ENCODE data around the gene FCHSD2.
"Not testable (repeated sequence)": the region's sequence is repeated elsewhere in the genome, so short reads cannot be mapped to it uniquely, and the experiment has no call there.

FCHSD2 gene

DNA sequence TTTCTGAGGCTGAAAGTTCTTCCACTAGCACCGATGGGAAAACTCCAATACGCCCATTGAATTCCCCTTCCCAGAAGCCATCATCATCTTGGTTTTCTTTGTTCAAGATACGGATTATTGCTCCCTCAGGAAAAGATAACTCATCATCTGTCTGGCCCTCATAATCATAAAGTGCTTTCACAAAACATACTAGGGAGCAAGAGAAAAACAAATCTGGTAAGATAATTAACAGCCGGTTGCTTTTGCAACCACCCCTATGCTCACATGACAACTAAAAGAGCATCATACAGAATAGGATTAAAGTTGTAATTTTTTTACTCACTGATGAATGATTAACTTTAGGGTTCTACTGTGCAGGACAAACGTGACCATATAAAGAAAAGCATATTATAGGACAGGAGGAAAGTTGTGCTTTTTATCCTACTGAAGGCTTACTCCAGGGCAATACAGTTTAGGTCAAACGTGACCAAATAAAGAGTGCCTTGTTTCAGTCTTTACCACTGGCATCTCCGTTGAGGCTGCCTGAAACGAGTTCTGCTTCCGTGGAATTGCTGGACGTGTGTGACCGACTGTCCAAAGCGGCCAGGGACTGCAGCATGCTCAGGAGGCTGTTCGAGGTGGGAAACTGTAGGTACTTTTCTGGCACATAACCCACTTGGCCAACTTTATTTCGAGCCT is 299.3 kb downstream of the FCHSD2 start:
- DNase-seq (ENCODE audit: low read depth in 2 of 3, low spot score in 1 of 3): no peak

DNA sequence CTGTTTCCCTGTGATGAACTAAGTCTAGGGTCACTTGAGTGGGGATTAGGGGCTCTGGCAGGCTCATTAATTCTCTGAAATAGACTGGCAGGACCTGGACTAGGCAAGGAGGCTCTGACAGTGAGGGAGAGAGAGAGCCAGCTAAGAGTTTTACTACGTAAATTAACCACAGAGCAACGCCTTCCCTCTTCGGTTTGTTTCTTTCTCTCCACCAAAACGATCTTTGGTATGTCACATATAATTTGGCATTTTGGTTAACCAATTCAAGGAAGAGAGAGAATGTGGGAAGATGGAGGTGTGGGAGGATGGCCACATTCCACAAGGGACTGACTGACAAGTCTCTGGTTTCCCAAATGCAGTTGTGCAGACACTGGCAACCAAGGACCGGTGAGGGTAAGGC is 300.0 kb downstream of the FCHSD2 start:
- DNase-seq (ENCODE audit: low read depth in 2 of 3, low spot score in 1 of 3): no peak

DNA sequence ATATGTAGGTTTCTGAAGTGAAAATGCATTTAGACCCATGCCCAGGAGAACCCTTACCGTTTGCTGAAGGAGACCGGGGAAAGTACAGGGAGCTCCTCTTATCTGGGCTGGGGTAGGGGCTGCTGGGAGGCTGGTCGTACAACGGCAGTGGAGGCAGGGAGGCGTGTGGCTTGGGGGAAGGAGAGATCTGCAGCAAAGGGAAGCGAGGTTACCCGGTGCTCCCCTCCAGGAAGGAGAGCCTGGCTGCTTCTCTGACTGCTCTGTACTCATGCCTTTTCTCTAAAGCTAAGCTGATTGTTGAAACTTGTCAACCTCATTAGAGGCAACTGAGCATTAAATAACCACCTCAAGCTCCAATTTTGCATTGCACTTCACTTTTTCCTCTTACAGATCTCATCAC is 300.7 kb downstream of the FCHSD2 start:
- DNase-seq (ENCODE audit: low read depth in 2 of 3, low spot score in 1 of 3): no peak

DNA sequence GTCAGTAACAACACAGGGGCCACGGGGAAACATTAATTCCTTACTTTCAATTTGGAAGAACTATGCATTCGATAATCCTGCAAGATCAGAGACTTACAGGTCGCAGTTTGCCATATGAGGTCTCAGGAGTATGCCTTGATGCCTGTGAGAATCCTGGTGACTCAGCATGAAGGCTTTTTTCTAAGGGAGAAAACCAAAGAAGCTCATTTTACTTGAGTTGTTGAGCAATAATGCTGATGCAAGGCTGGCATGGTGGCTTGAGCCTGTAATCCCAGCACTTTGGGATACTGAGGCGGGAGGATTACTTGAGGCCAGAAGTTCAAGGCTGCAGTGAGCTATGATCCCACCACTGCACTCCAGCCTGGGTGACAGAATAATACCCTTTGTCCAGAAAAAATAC is 301.3 kb downstream of the FCHSD2 start:
- no peak for DNase-seq (ENCODE audit: low read depth in 2 of 3, low spot score in 1 of 3)

DNA sequence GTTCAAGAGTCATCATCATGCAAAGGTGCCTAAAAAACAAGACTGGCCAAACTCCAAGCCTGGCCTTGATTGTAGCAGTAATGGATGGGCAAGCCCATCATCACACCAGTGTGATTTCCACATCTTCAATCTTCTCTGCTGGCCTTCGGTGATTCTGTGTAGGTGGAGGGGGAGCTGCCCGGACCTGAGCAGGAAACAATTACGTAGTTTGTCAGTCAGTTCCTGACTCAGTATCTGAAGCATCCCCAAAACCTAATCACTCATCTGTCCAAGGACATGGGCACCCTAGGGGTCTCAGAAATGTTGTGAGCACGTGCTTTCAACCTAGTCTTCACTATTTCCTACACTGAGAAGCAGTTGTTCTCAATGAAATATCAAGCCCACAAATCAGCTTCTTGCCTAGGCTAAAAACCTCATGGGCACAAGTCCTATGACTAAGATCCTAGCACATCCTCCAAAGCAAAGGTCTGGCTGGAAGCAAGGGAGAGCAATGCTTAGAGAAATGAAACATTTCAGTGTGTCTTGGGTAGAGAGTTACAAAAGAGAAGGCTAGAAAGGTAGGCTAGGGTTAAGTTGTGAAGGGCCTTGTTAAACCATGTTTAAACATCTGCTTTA is 303.3 kb downstream of the FCHSD2 start:
- DNase-seq (ENCODE audit: low read depth in 2 of 3, low spot score in 1 of 3): no peak

DNA sequence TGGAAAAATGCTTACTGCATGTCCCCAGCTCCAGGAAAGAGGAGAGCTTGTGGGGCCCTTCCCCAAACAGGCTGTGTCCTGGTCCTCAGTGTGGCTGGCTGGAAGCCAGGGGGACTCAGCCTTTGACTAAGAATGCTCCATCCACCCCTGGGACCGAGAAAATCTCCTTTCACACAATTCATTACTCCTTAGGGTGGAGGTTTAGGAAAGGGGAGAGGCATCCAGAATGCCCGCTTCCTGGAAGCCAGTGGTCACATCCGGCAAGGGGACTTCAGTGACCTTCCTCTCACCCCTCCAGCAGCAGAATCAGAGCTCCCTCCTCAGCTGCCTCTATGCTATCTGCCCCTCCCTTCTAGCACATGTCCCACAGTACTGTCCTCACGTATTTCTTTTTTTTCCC is 306.0 kb downstream of the FCHSD2 start:
- no peak for DNase-seq (ENCODE audit: low read depth in 2 of 3, low spot score in 1 of 3)

DNA sequence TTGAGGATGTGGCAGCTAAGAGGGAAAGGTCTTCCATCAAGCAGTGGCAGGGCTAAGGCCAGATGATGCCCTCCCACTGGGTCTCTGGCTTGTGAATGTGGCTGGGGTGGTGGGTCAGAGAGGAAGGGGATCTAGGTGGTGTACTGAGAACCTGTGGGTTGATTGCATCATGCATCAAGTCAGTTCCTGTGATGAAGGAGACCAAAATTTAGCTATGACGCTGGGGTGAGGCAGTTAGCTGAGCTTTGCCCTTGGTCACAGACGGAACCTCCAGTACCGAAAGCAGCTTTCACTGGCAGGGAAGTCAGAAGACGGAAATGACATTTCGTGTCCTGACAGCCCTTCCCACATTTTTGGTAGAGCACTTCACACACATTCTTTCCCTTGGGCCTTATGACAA is 307.2 kb downstream of the FCHSD2 start:
- no peak for DNase-seq (ENCODE audit: low read depth in 2 of 3, low spot score in 1 of 3)

DNA sequence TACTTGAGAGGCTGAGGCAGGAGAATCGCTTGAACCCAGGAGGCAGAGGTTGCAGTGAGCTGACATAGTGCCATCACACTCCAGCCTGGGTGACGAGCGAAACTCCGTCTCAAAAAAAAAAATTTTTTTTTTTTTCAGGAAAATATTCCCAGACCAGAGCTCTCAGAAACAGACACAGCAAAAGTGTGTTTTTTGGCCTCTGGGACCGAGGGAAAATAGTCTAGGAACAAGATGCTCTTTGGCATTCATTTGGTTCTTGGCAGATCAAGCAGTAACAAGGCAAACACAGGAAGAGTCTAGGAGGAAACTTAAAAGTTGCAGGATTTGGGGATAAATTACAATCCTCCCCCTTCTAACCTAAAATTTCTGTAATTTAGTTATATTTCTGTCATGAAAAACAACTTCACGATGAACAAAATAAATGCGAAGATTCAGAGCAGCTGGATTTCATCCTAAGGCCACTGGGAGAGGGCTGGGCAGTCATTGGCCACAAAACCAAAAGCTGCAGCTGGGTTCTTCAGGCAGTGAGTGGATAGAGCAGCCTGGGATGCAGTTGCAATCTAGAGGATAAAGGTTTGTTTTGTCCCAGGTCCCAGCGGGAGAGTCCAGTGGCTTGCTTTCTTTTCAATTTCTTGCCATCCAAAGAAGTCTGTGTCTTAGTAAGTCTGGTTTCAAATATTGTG is 308.2 kb downstream of the FCHSD2 start:
- no peak for DNase-seq (ENCODE audit: low read depth in 2 of 3, low spot score in 1 of 3)

DNA sequence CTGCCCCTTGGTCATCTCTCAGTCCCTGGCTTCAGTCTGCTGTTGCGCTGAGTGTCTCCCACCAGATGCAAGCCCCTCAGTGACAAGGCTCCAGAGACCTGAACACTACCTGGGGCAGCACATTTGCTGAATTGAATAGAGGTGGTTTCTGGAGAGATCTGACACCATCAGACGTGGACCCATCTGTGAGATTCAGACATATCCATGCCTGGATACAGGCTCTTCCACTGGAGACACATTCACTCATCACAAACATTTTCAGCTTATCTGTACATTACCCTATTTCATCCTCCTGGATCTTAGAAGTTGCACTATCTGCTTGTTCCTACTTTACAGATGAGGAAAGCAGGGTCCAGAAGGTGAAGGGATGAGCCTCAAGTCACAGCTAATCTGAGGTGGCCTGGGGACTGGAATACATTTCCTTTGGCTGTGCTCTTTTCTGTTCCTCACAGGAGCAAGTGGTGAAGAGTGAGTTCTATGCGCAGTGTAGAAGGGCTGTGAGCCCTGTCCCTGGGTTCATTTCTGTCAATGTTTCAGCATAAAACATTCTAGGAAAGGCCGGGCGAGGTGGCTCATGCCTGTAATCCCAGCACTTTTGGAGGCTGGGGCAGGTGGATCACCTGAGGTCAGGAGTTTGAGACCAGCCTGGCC is 308.9 kb downstream of the FCHSD2 start:
- no peak for DNase-seq (ENCODE audit: low read depth in 2 of 3, low spot score in 1 of 3)

DNA sequence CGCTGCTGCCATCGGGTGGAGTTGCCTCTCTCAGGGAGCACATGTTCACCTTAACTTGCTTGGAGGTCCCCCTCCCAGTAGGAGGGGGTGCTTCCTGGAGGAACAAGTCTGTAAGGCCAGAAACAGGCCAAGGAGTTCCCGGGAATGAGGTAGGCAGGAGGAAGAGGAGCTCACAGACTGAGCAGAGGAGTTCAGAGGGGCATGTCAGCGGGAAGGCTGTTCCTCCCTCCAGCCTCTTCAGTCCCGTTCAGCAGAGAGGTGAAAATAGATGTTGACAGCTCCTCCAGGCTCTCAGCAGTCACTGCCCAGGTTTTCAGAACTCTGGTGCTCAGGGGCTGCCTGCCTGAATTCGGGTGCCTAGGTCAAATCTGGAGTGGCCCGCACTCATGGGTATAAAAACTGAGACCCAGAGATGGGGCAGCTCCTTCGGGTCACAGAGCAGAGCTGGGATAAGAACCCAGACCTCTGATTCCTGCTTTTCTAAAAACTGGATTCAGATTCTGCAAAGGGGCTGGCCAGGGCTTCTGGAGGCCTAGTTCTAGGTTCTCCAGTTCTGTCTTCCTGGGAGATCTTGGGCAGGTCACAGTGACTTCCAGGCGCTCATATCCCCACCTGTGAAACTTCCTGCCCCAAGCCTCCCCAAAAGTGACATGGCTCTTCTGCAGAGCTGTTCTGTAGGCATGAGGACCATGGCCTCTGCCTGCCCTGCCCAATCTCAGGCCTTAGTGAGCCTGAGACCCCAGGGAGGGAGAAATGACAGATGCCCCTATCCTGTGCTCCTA is 309.6 kb downstream of the FCHSD2 start:
- DNase-seq (ENCODE audit: low read depth in 2 of 3, low spot score in 1 of 3): no peak

DNA sequence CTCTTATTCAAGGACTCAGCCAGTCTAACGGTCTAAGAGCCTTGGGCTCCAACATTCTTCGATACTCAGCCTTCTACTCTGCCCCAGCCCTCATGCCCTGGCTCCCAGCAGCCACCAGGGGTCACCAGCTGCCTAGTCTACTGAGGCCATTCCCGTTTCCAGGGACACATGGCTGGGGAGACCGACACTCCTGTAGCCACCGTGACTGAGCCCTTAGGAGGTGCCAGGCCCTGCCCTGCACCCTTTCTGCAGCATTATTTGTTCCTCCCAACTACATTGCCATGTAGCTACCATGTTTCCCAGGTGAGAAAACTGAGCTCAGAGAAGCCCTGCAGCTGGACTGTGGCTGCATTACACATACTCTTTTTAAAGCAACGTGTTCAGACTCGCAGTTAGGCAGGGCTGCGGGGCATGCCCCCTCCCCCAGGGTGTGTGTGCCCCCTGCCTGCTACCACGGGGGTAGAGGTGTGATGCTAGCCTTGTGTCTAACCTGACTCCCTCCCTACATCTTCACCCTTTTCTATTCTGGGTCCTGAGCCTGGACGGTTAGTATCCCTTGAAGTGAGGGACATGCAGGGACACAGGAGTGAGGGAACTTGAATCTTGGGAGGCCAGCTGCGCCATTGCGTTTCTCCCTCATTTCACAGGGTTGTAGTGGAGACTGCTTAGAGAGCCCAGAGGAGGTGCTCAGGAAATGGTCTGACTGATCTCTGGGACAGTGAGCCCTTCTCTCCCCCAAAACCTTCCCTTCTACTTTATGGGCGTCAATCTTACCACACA is 310.4 kb downstream of the FCHSD2 start:
- peak in 2 of 3 donors; percentile 47 to 50 for DNase-seq (ENCODE audit: low read depth in 2 of 3, low spot score in 1 of 3)

DNA sequence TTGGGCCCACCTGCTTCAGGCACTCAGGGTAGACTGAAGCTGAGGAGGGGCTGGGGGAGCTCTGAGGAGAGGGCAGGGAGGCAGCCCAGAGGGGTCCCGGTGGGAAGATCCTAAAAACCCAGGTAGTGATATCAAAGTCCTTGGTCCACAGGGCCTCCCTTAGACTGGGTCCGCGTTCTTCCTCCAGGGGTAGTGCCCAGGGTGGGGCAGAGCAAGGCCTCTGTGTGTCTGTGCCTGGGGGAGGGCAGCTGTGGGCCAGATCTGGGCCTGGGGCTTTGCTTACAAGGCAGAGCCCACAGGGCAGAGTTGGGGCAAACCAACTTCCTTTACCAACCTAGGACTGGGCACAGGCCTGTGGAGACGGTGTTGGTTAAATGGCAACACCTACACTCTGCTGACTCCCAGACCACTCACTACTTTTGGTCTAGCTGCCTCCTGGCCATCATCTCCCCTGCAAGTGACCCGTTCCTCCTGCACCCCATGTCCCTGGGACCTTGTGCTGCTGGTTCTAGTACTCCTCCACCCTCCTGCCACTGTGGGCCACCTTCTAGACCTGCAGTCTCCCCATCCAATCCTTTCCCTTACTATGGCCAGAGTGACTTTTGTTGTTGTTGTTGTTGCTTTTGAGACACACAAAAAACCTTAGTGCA is 312.1 kb downstream of the FCHSD2 start:
- no peak for DNase-seq (ENCODE audit: low read depth in 2 of 3, low spot score in 1 of 3)

DNA sequence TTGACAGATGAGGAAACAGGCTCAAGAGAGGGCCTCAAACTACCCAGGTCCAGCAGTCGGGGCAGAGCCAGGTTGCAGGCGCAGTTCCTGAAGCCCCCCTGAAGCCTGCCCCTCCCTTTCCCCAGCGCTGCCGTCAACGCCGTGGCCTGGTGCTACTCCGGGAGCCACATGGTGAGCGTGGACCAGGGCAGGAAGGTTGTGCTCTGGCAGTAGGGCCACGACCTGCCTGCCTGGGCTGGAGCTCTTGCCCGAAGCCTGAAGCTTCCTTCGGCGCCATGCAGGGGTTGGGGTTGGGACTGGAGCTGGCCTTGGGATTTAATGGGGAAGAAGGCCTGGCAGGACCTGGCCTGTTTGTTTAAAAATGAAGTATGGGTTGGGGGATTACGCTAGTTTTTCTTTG is 312.9 kb downstream of the FCHSD2 start:
- no peak for DNase-seq (ENCODE audit: low read depth in 2 of 3, low spot score in 1 of 3)

DNA sequence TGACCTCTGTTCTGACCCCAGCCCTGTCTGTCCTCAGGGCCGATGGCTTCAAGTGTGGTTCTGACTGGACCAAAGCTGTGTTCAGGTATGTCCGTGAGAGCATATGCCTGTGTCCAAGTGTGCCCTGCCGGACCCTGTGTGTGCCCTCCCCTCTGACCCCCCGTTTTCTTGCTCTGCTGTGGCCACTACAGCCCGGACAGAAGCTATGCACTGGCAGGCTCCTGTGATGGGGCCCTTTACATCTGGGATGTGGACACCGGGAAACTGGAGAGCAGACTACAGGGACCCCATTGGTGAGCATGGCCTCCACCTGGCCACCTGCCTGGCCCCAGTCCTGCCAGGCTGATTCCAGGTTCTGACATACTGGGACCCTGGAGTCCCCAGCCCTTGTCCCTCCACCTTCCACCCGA is 313.4 kb downstream of the FCHSD2 start:
- no peak for DNase-seq (ENCODE audit: low read depth in 2 of 3, low spot score in 1 of 3)

DNA sequence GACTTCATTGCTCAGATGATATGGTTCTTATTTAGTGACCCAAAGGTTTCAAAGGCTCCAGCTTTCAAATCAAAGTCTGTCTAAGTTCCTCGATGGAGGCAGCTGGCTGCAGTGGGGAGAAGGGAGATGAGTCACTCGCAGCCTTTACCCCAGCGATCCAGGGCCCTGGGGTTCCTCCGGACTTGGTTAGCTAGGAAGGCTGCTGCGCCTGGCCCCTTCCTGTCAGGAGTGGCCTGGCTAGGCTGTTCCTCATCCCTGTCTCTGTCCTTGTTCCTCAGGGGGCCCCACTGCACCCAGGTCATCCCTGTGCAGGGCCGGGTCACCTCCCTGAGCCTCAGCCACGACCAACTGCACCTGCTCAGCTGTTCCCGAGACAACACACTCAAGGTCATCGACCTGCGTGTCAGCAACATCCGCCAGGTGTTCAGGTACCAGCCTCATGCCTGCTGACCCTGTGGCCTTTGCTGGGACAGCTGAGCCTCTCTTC is 314.0 kb downstream of the FCHSD2 start:
- no peak for DNase-seq (ENCODE audit: low read depth in 2 of 3, low spot score in 1 of 3)

DNA sequence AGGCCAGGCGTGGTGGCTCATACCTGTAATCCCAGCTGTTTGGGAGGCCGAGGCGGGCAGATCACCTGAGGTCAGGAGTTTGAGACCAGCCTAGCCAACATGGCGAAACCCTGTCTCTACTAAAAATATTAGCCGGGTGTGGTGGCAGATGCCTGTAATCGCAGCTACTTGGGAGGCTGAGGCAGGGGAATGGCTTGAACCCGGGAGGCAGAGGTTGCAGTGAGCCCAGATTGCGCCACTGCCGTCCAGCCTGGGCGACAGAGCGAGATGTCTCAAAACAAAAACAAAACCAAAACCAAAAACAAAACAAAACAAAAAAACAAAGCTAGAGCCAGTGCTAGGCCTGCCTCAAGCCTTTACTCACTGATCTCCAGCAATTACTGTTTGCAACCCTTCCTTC is 314.5 kb downstream of the FCHSD2 start:
- not testable (repeated sequence) for DNase-seq (ENCODE audit: low read depth in 2 of 3, low spot score in 1 of 3)

DNA sequence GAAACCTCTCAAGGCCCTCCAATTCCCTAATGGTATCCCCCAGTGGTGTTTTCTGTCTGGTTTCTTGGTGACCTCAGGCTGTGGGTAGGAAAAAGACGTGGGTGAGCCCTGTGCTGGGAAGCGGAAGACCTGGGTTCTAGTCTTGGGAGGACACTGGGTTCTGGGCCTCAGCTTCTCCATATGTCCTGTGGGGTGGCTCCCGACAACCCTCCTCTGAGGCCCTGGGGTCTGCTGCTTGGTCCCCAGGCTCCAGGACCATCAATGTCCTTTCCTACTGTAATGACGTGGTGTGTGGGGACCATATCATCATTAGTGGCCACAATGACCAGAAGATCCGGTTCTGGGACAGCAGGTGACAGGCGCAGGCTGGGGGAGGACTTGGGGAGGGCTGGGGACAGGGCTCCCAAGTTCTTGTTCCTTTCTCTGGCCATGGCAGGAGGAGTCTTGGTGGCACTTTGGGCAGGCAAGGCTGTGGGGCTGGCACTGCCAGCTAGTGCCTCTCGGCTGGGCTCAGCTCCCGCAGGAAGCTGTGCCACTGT is 315.1 kb downstream of the FCHSD2 start:
- DNase-seq (ENCODE audit: low read depth in 2 of 3, low spot score in 1 of 3): no peak

DNA sequence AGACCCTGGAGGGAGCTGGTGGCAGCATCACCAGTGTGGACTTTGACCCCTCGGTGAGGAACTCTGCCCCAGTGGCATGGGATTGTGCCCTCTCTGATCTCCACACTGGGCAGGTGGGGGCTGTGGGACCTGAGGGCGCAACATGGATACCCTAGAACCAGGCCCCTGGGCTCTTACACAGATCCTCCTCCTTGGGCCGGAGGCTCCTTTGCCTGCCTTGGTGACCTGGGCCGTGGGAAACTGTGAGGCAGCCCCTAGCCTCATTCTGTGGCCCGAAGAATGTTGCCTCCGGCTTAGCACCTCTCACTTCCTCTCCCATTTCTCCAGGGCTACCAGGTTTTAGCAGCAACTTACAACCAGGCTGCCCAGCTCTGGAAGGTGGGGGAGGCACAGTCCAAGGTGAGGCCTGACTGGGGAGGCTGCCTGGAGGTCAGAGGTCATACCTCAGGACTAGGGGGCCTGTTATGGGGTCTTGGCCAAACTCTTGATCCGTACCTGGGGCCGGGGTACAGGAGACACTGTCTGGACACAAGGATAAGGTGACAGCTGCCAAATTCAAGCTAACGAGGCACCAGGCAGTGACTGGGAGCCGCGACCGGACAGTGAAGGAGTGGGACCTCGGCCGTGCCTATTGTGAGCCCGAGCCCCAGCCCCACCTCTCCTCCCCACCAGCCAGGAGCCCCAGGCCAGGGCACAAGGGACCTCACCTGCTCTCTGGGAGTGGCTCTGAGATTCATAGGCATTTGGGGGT is 315.8 kb downstream of the FCHSD2 start:
- DNase-seq (ENCODE audit: low read depth in 2 of 3, low spot score in 1 of 3): no peak

DNA sequence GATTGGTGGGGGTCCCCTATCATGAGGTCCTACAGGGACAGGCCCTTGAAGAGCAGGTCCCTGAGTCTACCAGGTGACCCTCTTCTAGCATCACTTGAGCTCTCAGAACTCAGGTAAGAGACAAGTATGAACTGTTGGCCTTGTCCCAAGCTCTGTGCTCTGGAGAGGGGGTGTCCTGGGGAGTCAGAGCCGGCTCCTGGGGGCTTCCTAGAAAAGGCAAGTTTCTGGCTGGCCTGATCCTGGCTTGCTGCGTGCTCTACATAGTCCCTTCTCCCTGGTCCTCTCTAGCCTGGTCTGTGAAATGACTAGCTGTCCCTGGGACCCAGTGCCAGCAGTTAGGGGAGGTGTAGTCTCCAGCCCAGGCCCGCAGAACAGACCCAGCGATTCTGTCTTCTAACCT is 316.5 kb downstream of the FCHSD2 start:
- no peak for DNase-seq (ENCODE audit: low read depth in 2 of 3, low spot score in 1 of 3)
